Measurements from ENCODE around the gene MPHOSPH9. TPM values are rescaled to one million over a fixed set of nuclear protein-coding genes. Genes with fewer than 3 reads are reported as not detected.

MPHOSPH9 gene
- total RNA-seq, 2 donors from 2014 or later, result 68.4 to 85.3 TPM

DNA sequence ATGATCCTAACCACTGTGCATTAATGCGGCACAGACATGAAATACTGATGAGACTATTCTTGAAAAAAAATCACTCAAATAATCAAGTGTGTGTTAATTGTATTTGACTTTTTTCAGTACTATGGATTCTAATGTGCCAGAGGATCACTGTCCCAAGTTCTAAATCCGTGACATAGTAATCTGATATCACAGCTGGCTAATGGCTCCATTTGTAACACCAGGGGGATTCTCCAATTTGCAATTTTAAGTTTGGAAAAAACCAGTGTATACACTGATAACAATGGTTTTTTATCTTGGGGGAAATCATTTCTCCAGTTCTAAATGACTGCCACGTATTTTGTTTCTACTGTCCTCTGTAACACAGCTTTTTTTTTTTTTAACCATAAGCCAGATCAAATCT lies 33.0 kb downstream of the MPHOSPH9 start:
- no peaks in the 10 kb centered on the region for H3K4me1 ChIP-seq (ENCODE audit: control insufficient read depth, insufficient read depth, low read length)
- H3K9me3 ChIP-seq (ENCODE audit: control insufficient read depth, low read length), result no peaks in the 10 kb centered on the region
- H3K36me3 Mint-ChIP-seq (ENCODE audit: low read depth), result peaks cover 64% of the 10 kb centered on the region
- H3K4me3 Mint-ChIP-seq, result no peak overlapping the region
- 99 to 100% methylated on average over 3 of the region's 3 CpGs for WGBS, 2 experiments (ENCODE audit: insufficient coverage in 1 of 2, insufficient read length in 1 of 2)
- no peaks in the 10 kb centered on the region for H3K4me1 Mint-ChIP-seq
- TF ChIP-seq, protein P1, sequence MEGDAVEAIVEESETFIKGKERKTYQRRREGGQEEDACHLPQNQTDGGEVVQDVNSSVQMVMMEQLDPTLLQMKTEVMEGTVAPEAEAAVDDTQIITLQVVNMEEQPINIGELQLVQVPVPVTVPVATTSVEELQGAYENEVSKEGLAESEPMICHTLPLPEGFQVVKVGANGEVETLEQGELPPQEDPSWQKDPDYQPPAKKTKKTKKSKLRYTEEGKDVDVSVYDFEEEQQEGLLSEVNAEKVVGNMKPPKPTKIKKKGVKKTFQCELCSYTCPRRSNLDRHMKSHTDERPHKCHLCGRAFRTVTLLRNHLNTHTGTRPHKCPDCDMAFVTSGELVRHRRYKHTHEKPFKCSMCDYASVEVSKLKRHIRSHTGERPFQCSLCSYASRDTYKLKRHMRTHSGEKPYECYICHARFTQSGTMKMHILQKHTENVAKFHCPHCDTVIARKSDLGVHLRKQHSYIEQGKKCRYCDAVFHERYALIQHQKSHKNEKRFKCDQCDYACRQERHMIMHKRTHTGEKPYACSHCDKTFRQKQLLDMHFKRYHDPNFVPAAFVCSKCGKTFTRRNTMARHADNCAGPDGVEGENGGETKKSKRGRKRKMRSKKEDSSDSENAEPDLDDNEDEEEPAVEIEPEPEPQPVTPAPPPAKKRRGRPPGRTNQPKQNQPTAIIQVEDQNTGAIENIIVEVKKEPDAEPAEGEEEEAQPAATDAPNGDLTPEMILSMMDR (conservative IDR thresholded peaks at IDR 0.05), result no peak
- no peaks in the 10 kb centered on the region for H3K27me3 ChIP-seq (ENCODE audit: control insufficient read depth, insufficient read depth, low read length, poor library complexity, severe bottlenecking)
- no peak overlapping the region for H3K9ac ChIP-seq (ENCODE audit: extremely low read depth, low read length, poor library complexity, severe bottlenecking)
- H3K27me3 Mint-ChIP-seq (ENCODE audit: insufficient read depth), result no peaks in the 10 kb centered on the region
- no peak overlapping the region for H3K4me3 ChIP-seq (ENCODE audit: low read length)
- H3K27ac Mint-ChIP-seq, result no peak overlapping the region
- H3K36me3 ChIP-seq (ENCODE audit: control insufficient read depth, insufficient read depth, low read length), result peaks cover 71% of the 10 kb centered on the region
- no peak overlapping the region for H3K27ac ChIP-seq (ENCODE audit: low read depth, low read length)
- H3K9me3 Mint-ChIP-seq, result no peaks in the 10 kb centered on the region
- DNase-seq, result no peak

DNA sequence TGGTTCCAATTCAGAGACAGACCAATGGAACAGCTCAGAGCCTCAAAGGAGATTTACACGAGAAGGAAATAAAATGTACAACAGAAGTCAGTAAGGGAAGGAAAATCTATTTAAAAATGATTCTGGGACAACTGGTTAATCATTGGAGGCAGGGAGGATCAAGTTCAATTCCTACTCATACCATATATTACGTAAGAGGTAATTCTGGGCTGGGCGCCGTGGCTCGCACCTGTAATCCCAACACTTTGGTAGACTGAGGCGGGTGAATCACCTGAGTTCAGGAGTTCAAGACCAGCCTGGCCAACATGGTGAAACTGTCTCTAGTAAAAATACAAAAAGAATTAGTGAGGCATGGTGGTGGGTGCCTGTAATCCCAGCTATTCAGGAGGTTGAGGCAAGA lies 45.3 kb downstream of the MPHOSPH9 start:
- Mint-ChIP-seq H3K4me3 (no peak overlapping the region), H3K27me3 (ENCODE audit: insufficient read depth) (no peaks in the 10 kb centered on the region), H3K9me3 (no peaks in the 10 kb centered on the region), H3K4me1 (no peaks in the 10 kb centered on the region), H3K27ac (no peak overlapping the region), H3K36me3 (ENCODE audit: low read depth) (peaks cover 56% of the 10 kb centered on the region)
- no peaks in the 10 kb centered on the region for H3K4me1 ChIP-seq (ENCODE audit: control insufficient read depth, insufficient read depth, low read length)
- 68 to 93% methylated on average over 6 of the region's 6 CpGs for WGBS, 2 experiments (ENCODE audit: insufficient coverage in 1 of 2, insufficient read length in 1 of 2)
- H3K36me3 ChIP-seq (ENCODE audit: control insufficient read depth, insufficient read depth, low read length), result peaks cover 59% of the 10 kb centered on the region
- no peaks in the 10 kb centered on the region for H3K27me3 ChIP-seq (ENCODE audit: control insufficient read depth, insufficient read depth, low read length, poor library complexity, severe bottlenecking)
- no peak overlapping the region for H3K4me3 ChIP-seq (ENCODE audit: low read length)
- H3K9me3 ChIP-seq (ENCODE audit: control insufficient read depth, low read length), result no peaks in the 10 kb centered on the region
- H3K9ac ChIP-seq (ENCODE audit: extremely low read depth, low read length, poor library complexity, severe bottlenecking), result no peak overlapping the region
- H3K27ac ChIP-seq (ENCODE audit: low read depth, low read length), result no peak overlapping the region
- TF ChIP-seq, protein P1 (conservative IDR thresholded peaks at IDR 0.05), result no peak
- DNase-seq, result no peak

DNA sequence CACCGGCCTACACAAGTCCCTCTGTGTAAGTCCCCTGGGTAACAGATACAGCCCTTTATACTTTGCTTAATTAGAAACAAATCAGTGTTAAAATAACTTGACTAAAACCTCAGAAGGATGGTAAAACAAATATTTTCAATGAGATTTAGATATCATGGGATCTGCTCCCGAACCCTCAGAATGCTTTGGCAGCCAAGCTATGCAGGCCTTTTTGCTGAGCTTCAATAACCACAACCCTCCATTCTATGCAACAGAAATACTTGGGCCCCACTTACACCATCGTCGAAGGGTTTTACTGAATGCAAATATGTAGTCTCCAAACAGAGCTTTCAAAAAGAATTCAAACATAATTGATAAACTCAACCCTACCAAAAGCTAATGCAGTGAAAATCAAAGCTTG lies 52.8 kb downstream of the MPHOSPH9 start:
- TF ChIP-seq, protein P1 (conservative IDR thresholded peaks at IDR 0.05), result no peak
- Histone ChIP-seq H3K27me3 (ENCODE audit: control insufficient read depth, insufficient read depth, low read length, poor library complexity, severe bottlenecking) (no peaks in the 10 kb centered on the region), H3K27ac (ENCODE audit: low read depth, low read length) (no peak overlapping the region), H3K4me1 (ENCODE audit: control insufficient read depth, insufficient read depth, low read length) (no peaks in the 10 kb centered on the region), H3K9me3 (ENCODE audit: control insufficient read depth, low read length) (no peaks in the 10 kb centered on the region), H3K4me3 (ENCODE audit: low read length) (no peak overlapping the region), H3K9ac (ENCODE audit: extremely low read depth, low read length, poor library complexity, severe bottlenecking) (no peak overlapping the region), H3K36me3 (ENCODE audit: control insufficient read depth, insufficient read depth, low read length) (peaks cover 62% of the 10 kb centered on the region)
- Mint-ChIP-seq H3K4me1 (no peaks in the 10 kb centered on the region), H3K27me3 (ENCODE audit: insufficient read depth) (no peaks in the 10 kb centered on the region), H3K36me3 (ENCODE audit: low read depth) (peaks cover 61% of the 10 kb centered on the region), H3K4me3 (no peak overlapping the region), H3K9me3 (no peaks in the 10 kb centered on the region), H3K27ac (peak overlapping the region; percentile 14)
- 89 to 92% methylated on average over 3 to 4 of the region's 4 CpGs for whole genome bisulfite sequencing, 2 experiments (ENCODE audit: insufficient coverage in 1 of 2, insufficient read length in 1 of 2)
- no peak for DNase-seq

Measured in endodermal cell (in vitro differentiated cells).